HCT116 (cell line): ENCODE results near the gene BSPRY. TPM values are rescaled to one million over a fixed set of nuclear protein-coding genes. Genes with fewer than 3 reads are reported as not detected.
A peak's percentile ranks its signal among the peaks of the same experiment; 100 is the strongest.

Experiments
- ATAC-seq: fragments of 200-7000 bp; cut with Tn5 transposase; 2 replicates; pipeline ENCODE4 v1.9.1; 2020; ENCODE audit warnings: mild to moderate bottlenecking, moderate library complexity
- BruUV-seq: library from RNA; stranded (reverse); fragments of 400-500 nt; replicated peaks from 2 replicates; lab custom pipeline; 2021; lab: Mats Ljungman, UMichigan
- CTCF ChIA-PET: fragments of 300-600 bp; sonication (Branson Sonifier 250); formaldehyde crosslinking; loops from one replicate; lab custom pipeline; 2021; ENCODE audit warnings: antibody characterized with exemption; lab: Charles Lee
- POLR2A ChIA-PET: fragments of 300-600, 350-600 bp; sonication (Branson Sonifier 250); formaldehyde crosslinking; loops from one replicate; lab custom pipeline; 2021; ENCODE audit warnings: antibody characterized with exemption; lab: Charles Lee
- RAD21 ChIA-PET, 2 experiments: fragments of 300-600 bp; sonication (Branson Sonifier 250); formaldehyde crosslinking; loops; one replicate each; lab custom pipeline; 2023; ENCODE audit warnings: low total read pairs in 2 of 2; ENCODE audit not compliant: uncharacterized antibody in 2 of 2, unreplicated experiment in 2 of 2, low non-redundant PET in 1 of 2; lab: Charles Lee
- DNase-seq: peaks from one replicate; pipeline ENCODE4 v3.0.0-alpha.2; 2010; ENCODE audit warnings: low read depth, low spot score
- H2AFZ ChIP-seq: fragments of 200-600 bp; shearing (Covaris generic), sonication (generic); 2 replicates; pipeline ENCODE4 v1.6.1; 2017; ENCODE audit warnings: low read depth, mixed run types, mixed read lengths, antibody characterized with exemption, low read length; ENCODE audit not compliant: poor library complexity, severe bottlenecking
- H3K27ac ChIP-seq: 2 replicates; pipeline ENCODE4 v1.5.1; 2012; ENCODE audit warnings: low read depth, low read length
- H3K27me3 ChIP-seq: fragments of 200-600 bp; sonication (generic); 2 replicates; pipeline ENCODE4 v1.6.1; 2016; ENCODE audit warnings: mixed run types, low read length, mixed read lengths; ENCODE audit not compliant: insufficient read depth
- H3K36me3 ChIP-seq, 2 experiments: fragments of 200-500 bp in 1 of 2; fragments of 200-600 bp in 1 of 2; sonication (Bioruptor generic) in 1 of 2; sonication (generic) in 1 of 2; 2 replicates each; pipeline versions ENCODE4 v1.5.1 to v1.6.1; 2014 to 2016; ENCODE audit warnings: low read length in 2 of 2, inconsistent platforms in 1 of 2, mixed read lengths in 1 of 2, mixed run types in 1 of 2; ENCODE audit not compliant: insufficient read depth in 2 of 2, control insufficient read depth in 1 of 2
- H3K4me1 ChIP-seq, 2 experiments: fragments of 200-600 bp in 1 of 2; sonication (generic) in 1 of 2; 2 replicates each; pipeline versions ENCODE4 v1.5.1 to v1.6.1; 2012 to 2017; ENCODE audit warnings: low read length in 2 of 2, inconsistent platforms in 1 of 2, mild to moderate bottlenecking in 1 of 2, mixed read lengths in 1 of 2, mixed run types in 1 of 2, moderate library complexity in 1 of 2; ENCODE audit not compliant: insufficient read depth in 2 of 2, control insufficient read depth in 1 of 2
- H3K4me2 ChIP-seq: fragments of 200-600 bp; sonication (generic); 2 replicates; pipeline ENCODE4 v1.6.1; 2017; ENCODE audit warnings: mixed run types, low read length, mixed read lengths
- H3K4me3 ChIP-seq, 2 experiments: fragments of 200-600 bp in 1 of 2; sonication (generic) in 1 of 2; replicated peaks in 1 of 2; 2 replicates each; pipeline ENCODE4 v1.5.1; 2011 to 2016; ENCODE audit warnings: low read length in 2 of 2, control low read depth in 1 of 2, low read depth in 1 of 2, mild to moderate bottlenecking in 1 of 2, mixed read lengths in 1 of 2, mixed run types in 1 of 2
- H3K79me2 ChIP-seq: fragments of 200-600 bp; sonication (generic); 2 replicates; pipeline ENCODE4 v1.6.1; 2017; ENCODE audit warnings: mild to moderate bottlenecking, mixed run types, low read length, moderate library complexity, mixed read lengths; ENCODE audit not compliant: insufficient read depth
- H3K9ac ChIP-seq: fragments of 200-600 bp; sonication (generic); 2 replicates; pipeline ENCODE4 v1.6.1; 2016; ENCODE audit warnings: low read length, mixed read lengths
- H3K9me2 ChIP-seq: fragments of 200-600 bp; sonication (generic), shearing (Covaris generic); 2 replicates; pipeline ENCODE4 v1.6.1; 2017; ENCODE audit warnings: mixed run types, mild to moderate bottlenecking, moderate library complexity; ENCODE audit not compliant: insufficient read depth
- H3K9me3 ChIP-seq, 2 experiments: fragments of 200-500 bp in 1 of 2; fragments of 200-600 bp in 1 of 2; sonication (Bioruptor generic) in 1 of 2; sonication (generic) in 1 of 2; 2 replicates each; pipeline ENCODE4 v1.6.1; 2014 to 2017; ENCODE audit warnings: low read length in 2 of 2, mixed read lengths in 2 of 2, inconsistent platforms in 1 of 2, low read depth in 1 of 2, mild to moderate bottlenecking in 1 of 2, mixed run types in 1 of 2, moderate library complexity in 1 of 2; ENCODE audit not compliant: control insufficient read depth in 1 of 2, insufficient read depth in 1 of 2
- H4K20me1 ChIP-seq: fragments of 200-600 bp; sonication (generic), shearing (Covaris generic); 2 replicates; pipeline ENCODE4 v1.6.1; 2017; ENCODE audit warnings: mixed run types, mild to moderate bottlenecking, moderate library complexity; ENCODE audit not compliant: insufficient read depth
- CBX3 ChIP-seq: IDR thresholded peaks from 2 replicates; pipeline ENCODE4 v1.6.1; 2012; ENCODE audit warnings: low read depth
- EZH2 ChIP-seq: fragments of 200-600 bp; sonication (generic); IDR thresholded peaks from 2 replicates; pipeline ENCODE4 v1.6.1; 2017; ENCODE audit warnings: antibody characterized with exemption, mixed run types
- EZH2phosphoT487 ChIP-seq: fragments of 200-600 bp; IDR thresholded peaks from 2 replicates; pipeline ENCODE4 v1.6.1; 2018; ENCODE audit warnings: antibody characterized with exemption, borderline replicate concordance
- FOSL1 ChIP-seq: IDR thresholded peaks from 2 replicates; pipeline ENCODE4 v1.6.1; 2012; ENCODE audit warnings: low read depth
- POLR2A ChIP-seq: IDR thresholded peaks from 2 replicates; pipeline ENCODE4 v1.7.0; 2011; ENCODE audit warnings: borderline replicate concordance; ENCODE audit not compliant: insufficient read depth, insufficient read length; ENCODE audit errors: extremely low read depth
- RAD21 ChIP-seq: IDR thresholded peaks from 2 replicates; pipeline ENCODE4 v1.6.1; 2012; ENCODE audit warnings: low read depth, mild to moderate bottlenecking
- SIN3A ChIP-seq: IDR thresholded peaks from 2 replicates; pipeline ENCODE4 v1.6.1; 2012; ENCODE audit warnings: low read depth
- SP1 ChIP-seq: IDR thresholded peaks from 2 replicates; pipeline ENCODE4 v1.6.1; 2012; ENCODE audit warnings: low read depth
- TCF7L2 ChIP-seq: IDR thresholded peaks from 2 replicates; pipeline ENCODE4 v1.7.0; 2011; ENCODE audit warnings: borderline replicate concordance, inconsistent platforms; ENCODE audit not compliant: insufficient read depth, insufficient read length; ENCODE audit errors: extremely low read depth
- ZFX ChIP-seq: fragments of 450-650 bp; IDR thresholded peaks from 2 replicates; pipeline ENCODE4 v1.6.1; 2017
- intact Hi-C: fragments of 100-400 bp; cut with micrococcal nuclease; formaldehyde crosslinking; loops from 2 replicates; pipeline ENCODE4 v1.10.0; 2022
- total RNA-seq: library from RNA; stranded (reverse); gene quantifications from one replicate; pipeline ENCODE4 v1.2.1, GENCODE V29; 2021; ENCODE audit not compliant: unreplicated experiment
- TF ChIP-seq, protein P1 (sequence below), 3 experiments: fragments of 200-600 bp in 1 of 3; sonication (generic) in 1 of 3; IDR thresholded peaks in 2 of 3; conservative IDR thresholded peaks in 1 of 3; 2 replicates each; pipeline ENCODE4 v1.5.1; 2012 to 2017; ENCODE audit warnings: low read depth in 2 of 3, low read length in 2 of 3, antibody characterized with exemption in 1 of 3, borderline replicate concordance in 1 of 3, control low read depth in 1 of 3, mild to moderate bottlenecking in 1 of 3, mixed read lengths in 1 of 3, mixed run types in 1 of 3, moderate library complexity in 1 of 3; ENCODE audit not compliant: insufficient read depth in 1 of 3
- TF ChIP-seq, protein P2 (sequence below): IDR thresholded peaks from 2 replicates; pipeline ENCODE4 v1.6.1; 2011; ENCODE audit warnings: mild to moderate bottlenecking, low read length, moderate library complexity; ENCODE audit not compliant: insufficient replicate concordance; ENCODE audit errors: extremely low read depth
- TF ChIP-seq, protein P3 (sequence below): IDR thresholded peaks from 2 replicates; pipeline ENCODE4 v1.6.1; 2012

The BSPRY gene
- total RNA-seq, 1 experiment from 2014 or later: 22.7 TPM

DNA sequence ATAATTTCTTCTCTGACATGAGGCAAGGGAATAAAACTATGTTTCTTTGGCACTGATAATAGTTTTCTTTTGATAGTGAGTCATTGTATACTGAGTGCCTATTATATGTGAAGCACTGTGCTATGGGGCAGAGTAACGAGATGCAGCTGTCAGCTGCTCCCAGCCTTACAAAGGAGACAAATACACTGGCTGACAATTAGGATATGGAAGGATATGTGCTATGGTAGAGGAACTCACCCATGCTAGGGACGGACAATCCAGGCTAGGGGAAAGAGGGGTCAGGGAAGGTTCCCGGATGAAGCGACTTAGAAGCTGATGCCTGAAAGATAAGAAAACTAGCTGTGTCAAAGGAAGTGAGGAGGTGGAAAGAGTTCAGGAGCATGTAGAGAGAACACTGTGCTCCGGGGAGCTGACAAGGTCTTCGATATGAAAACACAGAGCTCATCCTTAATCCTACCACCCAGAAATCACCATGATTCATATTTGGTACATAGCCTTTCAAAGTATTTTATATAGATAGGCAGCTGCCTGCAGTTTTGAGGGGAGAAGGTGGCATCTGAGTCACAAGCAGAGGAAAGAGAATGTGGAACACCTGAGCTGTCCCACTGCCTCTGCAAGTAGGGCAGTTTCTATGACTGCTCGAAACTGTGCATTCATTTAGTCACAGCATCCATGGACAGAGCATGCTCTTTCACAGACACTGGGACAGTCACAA lies 12.1 kb downstream of the BSPRY start:
- POLR2A ChIA-PET: interaction anchor here (1.2 kb wide), 1 partner anchor 20 kb away, joined by 3 read pairs; no protein-coding TSS in a partner anchor
- intact Hi-C loops: no loop called here
- no peak for ATAC-seq

More for the DNA sequence above, 12.1 kb downstream of the BSPRY start:
- DNase-seq: no peak
- RAD21 ChIA-PET: no interaction called here
- Histone ChIP-seq H3K9me2 (no peaks in the 10 kb centered on the region), H3K9ac (no peak overlapping the region), H3K79me2 (no peaks in the 10 kb centered on the region), H3K27ac (peak overlapping the region; percentile 8; the same call in 1 of the 2 replicates), H3K4me2 (no peak overlapping the region), H3K9me3 (no peaks in the 10 kb centered on the region), H3K36me3 (peaks cover 2 to 4% of the 10 kb centered on the region in 2 experiments; a peak in 1 of 4 replicates)
- BruUV-seq: no TSS peak
- TF ChIP-seq POLR2A: no peak
- no peak for TF ChIP-seq RAD21
- no peak for TF ChIP-seq EZH2
- TF ChIP-seq CBX3: no peak
- TF ChIP-seq, protein P1, sequence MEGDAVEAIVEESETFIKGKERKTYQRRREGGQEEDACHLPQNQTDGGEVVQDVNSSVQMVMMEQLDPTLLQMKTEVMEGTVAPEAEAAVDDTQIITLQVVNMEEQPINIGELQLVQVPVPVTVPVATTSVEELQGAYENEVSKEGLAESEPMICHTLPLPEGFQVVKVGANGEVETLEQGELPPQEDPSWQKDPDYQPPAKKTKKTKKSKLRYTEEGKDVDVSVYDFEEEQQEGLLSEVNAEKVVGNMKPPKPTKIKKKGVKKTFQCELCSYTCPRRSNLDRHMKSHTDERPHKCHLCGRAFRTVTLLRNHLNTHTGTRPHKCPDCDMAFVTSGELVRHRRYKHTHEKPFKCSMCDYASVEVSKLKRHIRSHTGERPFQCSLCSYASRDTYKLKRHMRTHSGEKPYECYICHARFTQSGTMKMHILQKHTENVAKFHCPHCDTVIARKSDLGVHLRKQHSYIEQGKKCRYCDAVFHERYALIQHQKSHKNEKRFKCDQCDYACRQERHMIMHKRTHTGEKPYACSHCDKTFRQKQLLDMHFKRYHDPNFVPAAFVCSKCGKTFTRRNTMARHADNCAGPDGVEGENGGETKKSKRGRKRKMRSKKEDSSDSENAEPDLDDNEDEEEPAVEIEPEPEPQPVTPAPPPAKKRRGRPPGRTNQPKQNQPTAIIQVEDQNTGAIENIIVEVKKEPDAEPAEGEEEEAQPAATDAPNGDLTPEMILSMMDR (IDR thresholded peaks at IDR 0.05 in 2 of 3, conservative IDR thresholded peaks at IDR 0.05 in 1 of 3; ENCODE audit: borderline replicate concordance in 1 of 3, insufficient read depth in 1 of 3, low read depth in 2 of 3, low read length in 2 of 3): no peak
- TF ChIP-seq TCF7L2: no peak
- no peak for TF ChIP-seq FOSL1
- no peak for TF ChIP-seq SP1
- no peak for TF ChIP-seq EZH2phosphoT487
- TF ChIP-seq, protein P2, sequence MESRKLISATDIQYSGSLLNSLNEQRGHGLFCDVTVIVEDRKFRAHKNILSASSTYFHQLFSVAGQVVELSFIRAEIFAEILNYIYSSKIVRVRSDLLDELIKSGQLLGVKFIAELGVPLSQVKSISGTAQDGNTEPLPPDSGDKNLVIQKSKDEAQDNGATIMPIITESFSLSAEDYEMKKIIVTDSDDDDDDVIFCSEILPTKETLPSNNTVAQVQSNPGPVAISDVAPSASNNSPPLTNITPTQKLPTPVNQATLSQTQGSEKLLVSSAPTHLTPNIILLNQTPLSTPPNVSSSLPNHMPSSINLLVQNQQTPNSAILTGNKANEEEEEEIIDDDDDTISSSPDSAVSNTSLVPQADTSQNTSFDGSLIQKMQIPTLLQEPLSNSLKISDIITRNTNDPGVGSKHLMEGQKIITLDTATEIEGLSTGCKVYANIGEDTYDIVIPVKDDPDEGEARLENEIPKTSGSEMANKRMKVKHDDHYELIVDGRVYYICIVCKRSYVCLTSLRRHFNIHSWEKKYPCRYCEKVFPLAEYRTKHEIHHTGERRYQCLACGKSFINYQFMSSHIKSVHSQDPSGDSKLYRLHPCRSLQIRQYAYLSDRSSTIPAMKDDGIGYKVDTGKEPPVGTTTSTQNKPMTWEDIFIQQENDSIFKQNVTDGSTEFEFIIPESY: no peak
- TF ChIP-seq, protein P3, sequence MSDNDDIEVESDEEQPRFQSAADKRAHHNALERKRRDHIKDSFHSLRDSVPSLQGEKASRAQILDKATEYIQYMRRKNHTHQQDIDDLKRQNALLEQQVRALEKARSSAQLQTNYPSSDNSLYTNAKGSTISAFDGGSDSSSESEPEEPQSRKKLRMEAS: no peak
- no peak for TF ChIP-seq SIN3A
- TF ChIP-seq ZFX: no peak
- TF ChIP-seq, all 23 proteins: peak for 0
- Histone ChIP-seq H3K4me3 (no peak overlapping the region), H3K27me3 (no peaks in the 10 kb centered on the region), H4K20me1 (no peaks in the 10 kb centered on the region), H3K4me1 (peaks cover 11 to 14% of the 10 kb centered on the region in 2 experiments), H2AFZ (no peak overlapping the region)
- CTCF ChIA-PET: no interaction called here
